ENCODE measurements around the gene LTBP2.

GRCh38 chr14:74577247-74577947 lies 34.6 kb downstream of the LTBP2 start:
- no peak for TF ChIP-seq REST (IDR thresholded peaks at IDR 0.05; ENCODE audit: insufficient replicate concordance, low read depth)
- no peak for TF ChIP-seq CTCF (IDR thresholded peaks at IDR 0.05; ENCODE audit: insufficient read depth, low read length)
